Measurements from ENCODE around the gene ZNF469. TPM values are rescaled to one million over a fixed set of nuclear protein-coding genes. Genes with fewer than 3 reads are reported as not detected.

Gene ZNF469, protein sequence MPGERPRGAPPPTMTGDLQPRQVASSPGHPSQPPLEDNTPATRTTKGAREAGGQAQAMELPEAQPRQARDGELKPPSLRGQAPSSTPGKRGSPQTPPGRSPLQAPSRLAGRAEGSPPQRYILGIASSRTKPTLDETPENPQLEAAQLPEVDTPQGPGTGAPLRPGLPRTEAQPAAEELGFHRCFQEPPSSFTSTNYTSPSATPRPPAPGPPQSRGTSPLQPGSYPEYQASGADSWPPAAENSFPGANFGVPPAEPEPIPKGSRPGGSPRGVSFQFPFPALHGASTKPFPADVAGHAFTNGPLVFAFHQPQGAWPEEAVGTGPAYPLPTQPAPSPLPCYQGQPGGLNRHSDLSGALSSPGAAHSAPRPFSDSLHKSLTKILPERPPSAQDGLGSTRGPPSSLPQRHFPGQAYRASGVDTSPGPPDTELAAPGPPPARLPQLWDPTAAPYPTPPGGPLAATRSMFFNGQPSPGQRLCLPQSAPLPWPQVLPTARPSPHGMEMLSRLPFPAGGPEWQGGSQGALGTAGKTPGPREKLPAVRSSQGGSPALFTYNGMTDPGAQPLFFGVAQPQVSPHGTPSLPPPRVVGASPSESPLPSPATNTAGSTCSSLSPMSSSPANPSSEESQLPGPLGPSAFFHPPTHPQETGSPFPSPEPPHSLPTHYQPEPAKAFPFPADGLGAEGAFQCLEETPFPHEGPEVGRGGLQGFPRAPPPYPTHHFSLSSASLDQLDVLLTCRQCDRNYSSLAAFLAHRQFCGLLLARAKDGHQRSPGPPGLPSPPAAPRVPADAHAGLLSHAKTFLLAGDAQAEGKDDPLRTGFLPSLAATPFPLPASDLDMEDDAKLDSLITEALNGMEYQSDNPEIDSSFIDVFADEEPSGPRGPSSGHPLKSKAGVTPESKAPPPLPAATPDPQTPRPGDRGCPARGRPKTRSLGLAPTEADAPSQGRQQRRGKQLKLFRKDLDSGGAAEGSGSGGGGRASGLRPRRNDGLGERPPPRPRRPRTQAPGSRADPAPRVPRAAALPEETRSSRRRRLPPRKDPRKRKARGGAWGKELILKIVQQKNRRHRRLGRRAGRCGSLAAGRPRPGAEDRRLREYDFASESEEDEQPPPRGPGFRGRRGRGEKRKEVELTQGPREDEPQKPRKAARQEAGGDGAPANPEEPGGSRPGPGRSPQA (N-terminal part only)
- 5.9 to 11.2 TPM (median 9.6 TPM) in 5 replicates for total RNA-seq (2022; extraction: Qiagen RNA extraction; ENCODE audit: low read depth)

DNA sequence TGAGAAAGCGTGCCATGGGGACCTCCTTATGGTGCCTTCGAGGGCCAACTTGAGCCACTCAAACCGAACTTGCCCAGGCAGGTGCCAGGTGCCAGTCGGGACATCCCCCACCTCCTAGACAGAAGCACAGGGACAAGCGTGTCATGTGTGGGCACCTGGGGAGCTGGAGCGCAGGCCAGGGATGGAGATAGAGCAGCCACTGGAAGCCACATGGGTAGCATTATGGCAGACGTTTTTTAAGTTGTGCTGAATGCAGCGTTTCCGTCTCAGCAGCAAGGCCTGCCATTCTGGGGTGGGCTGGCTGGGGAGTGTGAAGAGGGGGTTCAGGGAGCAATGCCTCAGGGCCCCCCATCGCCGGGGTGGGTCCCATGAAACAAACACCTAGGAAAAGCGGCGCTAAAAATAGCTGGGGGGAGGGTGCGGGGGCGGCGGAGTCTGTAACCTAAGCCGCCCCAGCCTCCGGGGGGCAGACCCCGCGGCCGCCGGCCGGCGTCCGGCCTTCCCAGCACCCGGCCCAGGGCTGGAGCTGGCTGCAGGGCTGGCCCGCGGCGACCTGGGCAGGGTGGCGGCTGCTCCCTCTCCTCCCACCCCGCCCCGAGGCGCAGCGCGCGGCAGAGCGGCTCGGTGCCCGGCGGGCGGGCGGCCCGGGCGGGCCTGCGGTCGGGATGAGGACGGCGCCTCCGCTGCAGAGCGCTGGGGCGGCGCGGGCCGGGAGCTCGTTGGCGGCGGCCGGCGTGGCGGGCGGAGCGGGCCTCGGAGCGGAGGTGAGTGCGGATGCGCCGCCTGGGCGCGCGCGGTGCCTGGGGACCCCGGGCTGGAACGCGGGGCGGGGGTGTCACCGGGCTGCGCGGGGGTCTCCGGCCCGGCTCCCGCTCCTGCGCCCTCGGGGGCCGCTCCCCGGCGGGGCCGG lies at the start of gene ZNF469:
Gene ZNF469 (plus strand): TSS at position 469 of the 910 bp plus-strand sequence. CDS start 44,512 bp downstream, outside the sequence.

Other genes starting within 250 kb of the ZNF469 start
- gene ZFPM1, start 70.3 kb downstream of the ZNF469 start, total RNA-seq (2022; extraction: Qiagen RNA extraction; ENCODE audit: low read depth) = 5.6 to 7.2 TPM (median 6.2 TPM) in 5 replicates
- 41.8 to 48.8 TPM (median 47.6 TPM) in 5 replicates for gene ZC3H18, start 187.4 kb downstream of the ZNF469 start, total RNA-seq (2022; extraction: Qiagen RNA extraction; ENCODE audit: low read depth)

Measured in A549 treated with GW870086 at 1 μM for 4 hours (cell line).